SK-N-MC (cell line): ENCODE data around the gene SLC47A1.

ENCODE experiments used
- EZH2 ChIP-seq: fragments of 200-600 bp; sonication (generic); IDR thresholded peaks from one replicate; pipeline ENCODE4 v1.6.1; 2017; ENCODE audit warnings: antibody characterized with exemption
- POLR2AphosphoS5 ChIP-seq: IDR thresholded peaks from 2 replicates; pipeline ENCODE4 v1.6.1; 2012; ENCODE audit warnings: mild to moderate bottlenecking, low read depth, low read length, borderline replicate concordance

DNA sequence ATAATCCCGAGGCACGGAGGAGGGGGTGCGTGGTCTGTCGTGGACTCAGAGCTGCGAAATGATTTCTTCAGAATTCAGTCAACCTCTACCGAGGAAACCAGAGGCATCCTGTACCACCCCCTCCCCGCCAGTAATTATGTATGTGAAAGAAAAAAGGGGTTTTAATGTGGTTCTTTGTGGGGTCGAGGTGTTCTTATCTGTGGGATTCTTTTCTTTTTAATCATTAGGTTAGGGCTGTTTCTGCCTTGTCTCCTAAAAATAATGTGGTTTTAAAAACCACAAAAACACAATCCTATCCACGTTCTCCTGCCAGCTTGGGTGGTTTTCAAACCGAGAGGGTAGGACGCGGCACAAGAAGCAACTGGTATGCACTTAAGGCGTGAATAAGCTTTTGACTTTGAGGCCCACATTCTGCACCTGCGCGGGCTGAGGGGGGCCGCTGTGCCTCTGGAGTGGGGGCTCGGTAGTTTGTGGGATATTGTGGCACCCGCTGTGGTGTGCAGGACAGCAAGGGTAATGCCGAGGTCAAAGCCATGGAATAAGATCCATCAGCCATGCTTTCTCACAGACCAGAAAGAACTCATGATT lies 1.0 kb downstream of the SLC47A1 start:
- TF ChIP-seq EZH2: no peak
- TF ChIP-seq POLR2AphosphoS5: no peak
